ENCODE measurements around the gene IKBIP. TPM values are rescaled to one million over a fixed set of nuclear protein-coding genes. Genes with fewer than 3 reads are reported as not detected.
"Not testable (repeated sequence)": the region's sequence is repeated elsewhere in the genome, so short reads cannot be mapped to it uniquely, and the experiment has no call there.

IKBIP gene
- total and polyA plus RNA-seq, 4 donors = 11.9 to 22.1 (median 14.6) TPM

DNA sequence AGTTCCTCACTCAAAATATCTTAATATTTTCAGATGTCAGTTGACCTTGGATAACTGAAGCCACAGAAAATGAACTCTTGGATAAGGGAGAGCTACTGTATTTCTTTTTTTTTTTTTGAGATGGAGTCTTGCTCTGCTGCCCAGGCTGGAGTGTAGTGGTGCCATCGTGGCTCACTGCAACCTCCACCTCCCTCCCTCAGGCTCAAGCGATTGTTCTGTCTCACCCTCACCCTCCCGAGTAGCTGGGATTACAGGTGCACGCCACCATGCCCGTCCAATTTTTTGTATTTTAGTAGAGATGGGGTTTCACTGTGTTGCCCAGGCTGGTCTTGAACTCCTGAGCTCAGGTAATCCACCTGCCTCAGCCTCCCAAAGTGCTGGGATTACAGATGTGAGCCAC lies 47.3 kb downstream of the IKBIP start:
- H3K27me3 ChIP-seq (ENCODE audit: control insufficient read depth, insufficient read depth, low read length) = not testable (repeated sequence)
- WGBS (ENCODE audit: insufficient coverage) = no CpG with 5 or more reads among the region's 5 CpGs

DNA sequence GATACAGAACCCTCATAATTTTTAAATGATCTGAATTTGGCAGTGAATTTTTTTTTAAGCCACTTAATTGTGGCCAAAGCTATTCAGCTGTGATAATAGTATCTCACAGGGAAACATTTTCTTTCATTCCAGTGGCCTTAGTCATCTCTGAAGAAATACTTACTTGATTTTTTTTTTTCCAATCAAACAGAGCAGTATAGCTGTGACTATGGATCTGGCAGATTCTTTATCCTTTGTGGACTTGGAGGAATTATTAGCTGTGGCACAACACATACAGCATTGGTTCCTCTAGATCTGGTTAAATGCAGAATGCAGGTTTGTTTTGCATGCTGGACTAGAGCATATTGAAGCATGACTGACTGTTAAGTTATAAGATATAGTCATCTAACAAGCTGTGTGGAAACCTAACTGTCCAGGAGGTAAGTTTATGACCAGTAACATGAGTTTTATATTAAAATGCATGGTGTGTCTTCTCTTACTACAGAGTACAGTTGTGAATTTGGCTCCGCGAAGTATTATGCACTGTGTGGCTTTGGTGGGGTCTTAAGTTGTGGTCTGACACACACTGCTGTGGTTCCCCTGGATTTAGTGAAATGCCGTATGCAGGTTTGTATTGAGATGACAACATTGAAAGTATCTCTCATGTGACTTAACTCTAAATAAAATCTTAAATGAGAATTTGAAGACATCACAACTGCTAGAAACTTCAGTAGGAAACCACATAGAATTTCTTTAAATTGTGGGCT lies 49.2 kb downstream of the IKBIP start:
- H3K4me1 ChIP-seq (ENCODE audit: control insufficient read depth, insufficient read depth, low read length) = peaks cover 4% of the 10 kb centered on the region
- H3K4me3 ChIP-seq (ENCODE audit: low read depth, low read length) = peak overlapping the region; percentile 89
- H3K9me3 ChIP-seq (ENCODE audit: control insufficient read depth, insufficient read depth, low read length) = no peaks in the 10 kb centered on the region
- no peaks in the 10 kb centered on the region for H3K27me3 ChIP-seq (ENCODE audit: control insufficient read depth, insufficient read depth, low read length)
- peaks cover 25% of the 10 kb centered on the region for H3K36me3 ChIP-seq (ENCODE audit: control insufficient read depth, insufficient read depth, low read length)
- no peak overlapping the region for H3K27ac ChIP-seq (ENCODE audit: low read depth, low read length)
- 30% methylated on average over 2 of the region's 3 CpGs for whole genome bisulfite sequencing (ENCODE audit: insufficient coverage)
- DNase-seq (ENCODE audit: low read depth in 4 of 6, low spot score in 6 of 6) = no peak

More for the DNA sequence above, 47.3 kb downstream of the IKBIP start:
- H3K36me3 ChIP-seq (ENCODE audit: control insufficient read depth, insufficient read depth, low read length) = peaks cover 33% of the 10 kb centered on the region
- H3K9me3 ChIP-seq (ENCODE audit: control insufficient read depth, insufficient read depth, low read length); DNase-seq (ENCODE audit: low read depth in 4 of 6, low spot score in 6 of 6); H3K4me1 ChIP-seq (ENCODE audit: control insufficient read depth, insufficient read depth, low read length); H3K27ac ChIP-seq (ENCODE audit: low read depth, low read length); H3K4me3 ChIP-seq (ENCODE audit: low read depth, low read length): not testable (repeated sequence)

- Histone ChIP-seq H3K27me3 (ENCODE audit: control insufficient read depth, insufficient read depth, low read length) (no peaks in the 10 kb centered on the region), H3K27ac (ENCODE audit: low read depth, low read length) (peak overlapping the region; percentile 95), H3K36me3 (ENCODE audit: control insufficient read depth, insufficient read depth, low read length) (peaks cover 15% of the 10 kb centered on the region), H3K4me1 (ENCODE audit: control insufficient read depth, insufficient read depth, low read length) (peaks cover 4% of the 10 kb centered on the region), H3K4me3 (ENCODE audit: low read depth, low read length) (peak overlapping the region; percentile 89), H3K9me3 (ENCODE audit: control insufficient read depth, insufficient read depth, low read length) (no peaks in the 10 kb centered on the region)
- WGBS (ENCODE audit: insufficient coverage) = 0% methylated on average over 26 of the region's 35 CpGs
- peak in 3 of 6 donors; percentile 19 to 21 (median 20) for DNase-seq (ENCODE audit: low read depth in 4 of 6, low spot score in 6 of 6)
Measured at GRCh38 chr12:98594050-98594835, 50.3 kb downstream of the IKBIP start.

DNA sequence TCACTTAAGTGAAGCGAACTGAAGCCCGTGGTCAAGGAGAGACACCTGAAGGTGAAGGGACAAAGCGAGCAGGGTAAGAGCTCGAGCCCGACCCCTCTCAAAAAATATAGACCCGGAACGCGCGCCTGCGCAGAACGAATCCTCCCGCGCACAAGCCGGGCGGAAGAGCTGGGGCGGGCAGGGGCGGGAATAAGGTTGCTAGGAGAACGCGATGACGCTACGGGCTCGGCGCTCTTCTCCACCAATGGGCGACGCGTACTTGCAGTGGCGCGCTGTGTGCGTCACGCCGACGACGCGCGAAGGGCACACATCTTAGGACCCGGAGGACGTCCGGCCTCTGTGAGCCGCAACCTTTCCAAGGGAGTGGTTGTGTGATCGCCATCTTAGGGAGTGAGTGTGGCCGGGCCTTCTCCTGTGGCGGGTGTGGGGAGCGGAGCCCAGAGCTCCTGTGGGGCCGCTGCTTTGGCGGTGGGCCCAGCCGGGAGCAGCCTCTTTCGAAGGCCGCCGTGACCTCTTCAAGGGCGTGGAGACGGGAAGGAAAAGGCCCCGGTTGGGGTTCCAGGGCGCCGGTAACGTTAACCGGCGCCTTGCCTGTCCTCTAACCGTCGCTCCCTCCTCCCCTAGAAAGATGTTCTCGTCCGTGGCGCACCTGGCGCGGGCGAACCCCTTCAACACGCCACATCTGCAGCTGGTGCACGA lies 51.1 kb downstream of the IKBIP start, which contains the start of gene SLC25A3:
Gene SLC25A3 (plus strand): TSS at position 336 of the 699 bp plus-strand sequence. CDS start 293 bp downstream, at position 629.
- peak; percentile 94 to 99 (median 96) for DNase-seq (ENCODE audit: low read depth in 4 of 6, low spot score in 6 of 6)
- no peaks in the 10 kb centered on the region for H3K27me3 ChIP-seq (ENCODE audit: control insufficient read depth, insufficient read depth, low read length)
- peak within 1 kb of the TSS; percentile 95 for H3K27ac ChIP-seq (ENCODE audit: low read depth, low read length)
- H3K36me3 ChIP-seq (ENCODE audit: control insufficient read depth, insufficient read depth, low read length) = peaks cover 8% of the 10 kb centered on the region
- H3K4me3 ChIP-seq (ENCODE audit: low read depth, low read length) = peak within 1 kb of the TSS; percentile 89
- no peaks in the 10 kb centered on the region for H3K9me3 ChIP-seq (ENCODE audit: control insufficient read depth, insufficient read depth, low read length)
- 0% methylated on average over 67 of the region's 67 CpGs for WGBS (ENCODE audit: insufficient coverage)
- peaks cover 4% of the 10 kb centered on the region for H3K4me1 ChIP-seq (ENCODE audit: control insufficient read depth, insufficient read depth, low read length)

GRCh38 chr12:98592825-98593322 lies 51.7 kb downstream of the IKBIP start:
- peaks cover 8% of the 10 kb centered on the region for H3K36me3 ChIP-seq (ENCODE audit: control insufficient read depth, insufficient read depth, low read length)
- WGBS (ENCODE audit: insufficient coverage) = 76% methylated on average over 3 of the region's 9 CpGs
- peak overlapping the region; percentile 89 for H3K4me3 ChIP-seq (ENCODE audit: low read depth, low read length)
- H3K9me3 ChIP-seq (ENCODE audit: control insufficient read depth, insufficient read depth, low read length) = no peaks in the 10 kb centered on the region
- H3K27me3 ChIP-seq (ENCODE audit: control insufficient read depth, insufficient read depth, low read length) = no peaks in the 10 kb centered on the region
- peak overlapping the region; percentile 62 for H3K27ac ChIP-seq (ENCODE audit: low read depth, low read length)
- DNase-seq (ENCODE audit: low read depth in 4 of 6, low spot score in 6 of 6) = no peak
- peaks cover 4% of the 10 kb centered on the region for H3K4me1 ChIP-seq (ENCODE audit: control insufficient read depth, insufficient read depth, low read length)

DNA sequence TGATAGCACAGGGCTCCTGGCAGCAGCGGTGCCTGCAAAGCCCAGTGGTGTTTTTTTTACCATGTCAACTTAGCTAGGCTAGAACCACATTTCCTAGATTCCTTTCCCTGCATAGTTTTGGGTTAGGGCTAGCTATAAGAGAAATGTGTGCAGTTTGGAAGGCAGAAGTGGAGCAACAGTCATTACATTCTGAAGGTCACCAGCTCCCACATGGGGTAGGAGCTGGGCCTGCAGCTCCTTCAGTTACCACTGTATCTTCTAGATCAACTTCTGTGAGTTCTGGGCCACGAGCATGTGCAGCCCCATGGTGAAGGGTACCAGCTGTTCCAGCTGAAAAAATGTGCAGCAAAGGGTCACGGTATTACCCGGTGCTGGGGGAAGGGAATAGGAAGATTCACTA lies 53.4 kb downstream of the IKBIP start:
- no peaks in the 10 kb centered on the region for H3K4me1 ChIP-seq (ENCODE audit: control insufficient read depth, insufficient read depth, low read length)
- DNase-seq (ENCODE audit: low read depth in 4 of 6, low spot score in 6 of 6) = no peak
- no peaks in the 10 kb centered on the region for H3K36me3 ChIP-seq (ENCODE audit: control insufficient read depth, insufficient read depth, low read length)
- H3K27ac ChIP-seq (ENCODE audit: low read depth, low read length) = no peak overlapping the region
- H3K9me3 ChIP-seq (ENCODE audit: control insufficient read depth, insufficient read depth, low read length) = no peaks in the 10 kb centered on the region
- H3K4me3 ChIP-seq (ENCODE audit: low read depth, low read length) = no peak overlapping the region
- WGBS (ENCODE audit: insufficient coverage) = 100% methylated on average over 1 of the region's 4 CpGs
- no peaks in the 10 kb centered on the region for H3K27me3 ChIP-seq (ENCODE audit: control insufficient read depth, insufficient read depth, low read length)

DNA sequence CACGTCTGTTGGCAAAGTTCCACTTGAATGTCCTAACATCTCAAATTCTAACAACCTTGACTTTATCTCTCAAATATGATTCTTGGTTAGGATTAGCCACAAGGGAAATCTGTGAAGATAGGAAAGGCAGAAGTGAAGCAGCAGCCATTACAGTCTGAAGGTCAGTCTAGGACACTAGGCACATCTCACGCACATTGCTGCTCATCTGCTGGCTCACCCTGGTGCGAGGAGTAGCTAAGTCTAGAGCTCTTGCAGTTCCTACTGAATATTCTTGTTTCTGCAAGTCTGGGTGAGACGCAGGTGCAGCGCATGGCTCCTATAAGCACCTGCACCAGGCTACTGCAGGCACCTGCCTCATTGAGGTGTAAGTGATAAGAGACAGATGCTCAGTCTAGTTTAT lies 57.5 kb downstream of the IKBIP start:
- no peak for DNase-seq (ENCODE audit: low read depth in 4 of 6, low spot score in 6 of 6)
- H3K4me3 ChIP-seq (ENCODE audit: low read depth, low read length) = no peak overlapping the region
- no peaks in the 10 kb centered on the region for H3K27me3 ChIP-seq (ENCODE audit: control insufficient read depth, insufficient read depth, low read length)
- no peaks in the 10 kb centered on the region for H3K36me3 ChIP-seq (ENCODE audit: control insufficient read depth, insufficient read depth, low read length)
- no peaks in the 10 kb centered on the region for H3K9me3 ChIP-seq (ENCODE audit: control insufficient read depth, insufficient read depth, low read length)
- 94% methylated on average over 4 of the region's 5 CpGs for WGBS (ENCODE audit: insufficient coverage)
- H3K4me1 ChIP-seq (ENCODE audit: control insufficient read depth, insufficient read depth, low read length) = no peaks in the 10 kb centered on the region
- no peak overlapping the region for H3K27ac ChIP-seq (ENCODE audit: low read depth, low read length)

- no peak for DNase-seq (ENCODE audit: low read depth in 4 of 6, low spot score in 6 of 6)
- H3K4me1 ChIP-seq (ENCODE audit: control insufficient read depth, insufficient read depth, low read length) = no peaks in the 10 kb centered on the region
- no peak overlapping the region for H3K4me3 ChIP-seq (ENCODE audit: low read depth, low read length)
- H3K36me3 ChIP-seq (ENCODE audit: control insufficient read depth, insufficient read depth, low read length) = no peaks in the 10 kb centered on the region
- no peak overlapping the region for H3K27ac ChIP-seq (ENCODE audit: low read depth, low read length)
- 89% methylated on average over 3 of the region's 6 CpGs for WGBS (ENCODE audit: insufficient coverage)
- no peaks in the 10 kb centered on the region for H3K9me3 ChIP-seq (ENCODE audit: control insufficient read depth, insufficient read depth, low read length)
- no peaks in the 10 kb centered on the region for H3K27me3 ChIP-seq (ENCODE audit: control insufficient read depth, insufficient read depth, low read length)
Measured at GRCh38 chr12:98582093-98582492, 62.5 kb downstream of the IKBIP start.

GRCh38 chr12:98581101-98581500 lies 63.5 kb downstream of the IKBIP start:
- Histone ChIP-seq H3K9me3 (ENCODE audit: control insufficient read depth, insufficient read depth, low read length) (no peaks in the 10 kb centered on the region), H3K27me3 (ENCODE audit: control insufficient read depth, insufficient read depth, low read length) (no peaks in the 10 kb centered on the region), H3K4me1 (ENCODE audit: control insufficient read depth, insufficient read depth, low read length) (no peaks in the 10 kb centered on the region), H3K4me3 (ENCODE audit: low read depth, low read length) (no peak overlapping the region), H3K36me3 (ENCODE audit: control insufficient read depth, insufficient read depth, low read length) (no peaks in the 10 kb centered on the region), H3K27ac (ENCODE audit: low read depth, low read length) (no peak overlapping the region)
- whole genome bisulfite sequencing (ENCODE audit: insufficient coverage) = no CpG with 5 or more reads among the region's 1 CpG
- DNase-seq (ENCODE audit: low read depth in 4 of 6, low spot score in 6 of 6) = peak in 1 of 6 donors; percentile 63

All from spinal cord (tissue), 10 donors.